SK-N-SH treated with all-trans-retinoic acid at 6 μM for 48 hours (cell line): ENCODE data around the gene MS4A18.

Experiments
- ATAC-seq: fragments of 200-7000 bp; cut with Tn5 transposase; 3 replicates; pipeline ENCODE4 v1.9.1; 2020; ENCODE audit warnings: mild to moderate bottlenecking, moderate library complexity
- ARNTL ChIP-seq: fragments of 450-650 bp; formaldehyde crosslinking; IDR thresholded peaks from 2 replicates; pipeline ENCODE4 v1.5.0; 2020; ENCODE audit warnings: low read depth, mild to moderate bottlenecking, moderate library complexity, borderline replicate concordance
- BACH2 ChIP-seq: fragments of 250-450 bp; sonication (Bioruptor Pico); IDR thresholded peaks from 2 replicates; pipeline ENCODE4 v1.9.0; 2021; ENCODE audit warnings: mild to moderate bottlenecking, borderline replicate concordance
- CREB5 ChIP-seq: fragments of 250-450 bp; sonication (Bioruptor Pico); IDR thresholded peaks from 2 replicates; pipeline ENCODE4 v1.5.1; 2020; ENCODE audit warnings: low read depth, mild to moderate bottlenecking, moderate library complexity
- CSDC2 ChIP-seq: fragments of 250-450 bp; sonication (Bioruptor Pico); IDR thresholded peaks from 2 replicates; pipeline ENCODE4 v1.5.0; 2020; ENCODE audit warnings: mild to moderate bottlenecking, moderate library complexity
- GLIS3 ChIP-seq: fragments of 250-450 bp; sonication (Bioruptor Pico); IDR thresholded peaks from 2 replicates; pipeline ENCODE4 v1.5.0; 2020; ENCODE audit warnings: mild to moderate bottlenecking, moderate library complexity
- ISL1 ChIP-seq: fragments of 250-450 bp; sonication (Bioruptor Pico); IDR thresholded peaks from 2 replicates; pipeline ENCODE4 v2.1.2; 2022; ENCODE audit warnings: mild to moderate bottlenecking, moderate library complexity
- POU6F1 ChIP-seq: fragments of 250-450 bp; sonication (Bioruptor Pico); IDR thresholded peaks from 2 replicates; pipeline ENCODE4 v1.8.0; 2021; ENCODE audit warnings: low read depth, mild to moderate bottlenecking, moderate library complexity, borderline replicate concordance
- PPARA ChIP-seq: fragments of 250-450 bp; sonication (Bioruptor Pico); IDR thresholded peaks from 2 replicates; pipeline ENCODE4 v1.5.0; 2020; ENCODE audit warnings: mild to moderate bottlenecking, borderline replicate concordance
- RARB ChIP-seq: fragments of 250-450 bp; sonication (Bioruptor Pico); IDR thresholded peaks from 2 replicates; pipeline ENCODE4 v1.8.0; 2021; ENCODE audit warnings: mild to moderate bottlenecking, moderate library complexity
- SNAI2 ChIP-seq: fragments of 250-450 bp; sonication (Bioruptor Pico); IDR thresholded peaks from 2 replicates; pipeline ENCODE4 v1.5.0; 2020; ENCODE audit warnings: mild to moderate bottlenecking, moderate library complexity
- TCF4 ChIP-seq: fragments of 250-450 bp; sonication (Bioruptor Pico); IDR thresholded peaks from 2 replicates; pipeline ENCODE4 v1.8.0; 2021; ENCODE audit warnings: mild to moderate bottlenecking, moderate library complexity, borderline replicate concordance
- TOX ChIP-seq: fragments of 250-450 bp; sonication (Bioruptor Pico); IDR thresholded peaks from 2 replicates; pipeline ENCODE4 v1.8.0; 2021; ENCODE audit warnings: mild to moderate bottlenecking, moderate library complexity, borderline replicate concordance
- ZC3H10 ChIP-seq: fragments of 250-450 bp; sonication (Bioruptor Pico); IDR thresholded peaks from 2 replicates; pipeline ENCODE4 v1.5.1; 2021; ENCODE audit warnings: mild to moderate bottlenecking, moderate library complexity
- ZFP3 ChIP-seq: fragments of 250-450 bp; sonication (Bioruptor Pico); IDR thresholded peaks from 2 replicates; pipeline ENCODE4 v1.5.0; 2020; ENCODE audit warnings: mild to moderate bottlenecking, moderate library complexity
- ZFP30 ChIP-seq: fragments of 450-650 bp; formaldehyde crosslinking; IDR thresholded peaks from 2 replicates; pipeline ENCODE4 v1.5.0; 2022; ENCODE audit warnings: mild to moderate bottlenecking, moderate library complexity
- ZNF565 ChIP-seq: fragments of 450-650 bp; formaldehyde crosslinking; conservative IDR thresholded peaks from 2 replicates; pipeline ENCODE4 v1.5.0; 2020; ENCODE audit warnings: low read depth, mild to moderate bottlenecking, moderate library complexity
- ZNF70 ChIP-seq: fragments of 450-650 bp; formaldehyde crosslinking; IDR thresholded peaks from 2 replicates; pipeline ENCODE4 v1.5.0; 2020; ENCODE audit warnings: mild to moderate bottlenecking, moderate library complexity
- ZNF8 ChIP-seq: fragments of 450-650 bp; formaldehyde crosslinking; IDR thresholded peaks from 2 replicates; pipeline ENCODE4 v1.5.0; 2020; ENCODE audit warnings: mild to moderate bottlenecking, moderate library complexity
- TF ChIP-seq, protein P1 (sequence below): fragments of 250-450 bp; sonication (Bioruptor Pico); IDR thresholded peaks from 2 replicates; pipeline ENCODE4 v1.5.0; 2020; ENCODE audit warnings: mild to moderate bottlenecking, moderate library complexity
- TF ChIP-seq, protein P2 (sequence below): fragments of 250-450 bp; sonication (Bioruptor Pico); IDR thresholded peaks from 2 replicates; pipeline ENCODE4 v1.8.0; 2020; ENCODE audit warnings: mild to moderate bottlenecking, moderate library complexity, borderline replicate concordance

The MS4A18 gene

GRCh38 chr11:60691661-60692060 lies 32.9 kb upstream of the MS4A18 start:
- no peak for ATAC-seq
- TF ChIP-seq TCF4 (no peak), ARNTL (CRISPR knock-in tag) (no peak), CSDC2 (CRISPR knock-in tag) (no peak), ZNF565 (no peak), ZC3H10 (CRISPR knock-in tag) (no peak), TOX (CRISPR knock-in tag) (no peak), ISL1 (no peak)

DNA sequence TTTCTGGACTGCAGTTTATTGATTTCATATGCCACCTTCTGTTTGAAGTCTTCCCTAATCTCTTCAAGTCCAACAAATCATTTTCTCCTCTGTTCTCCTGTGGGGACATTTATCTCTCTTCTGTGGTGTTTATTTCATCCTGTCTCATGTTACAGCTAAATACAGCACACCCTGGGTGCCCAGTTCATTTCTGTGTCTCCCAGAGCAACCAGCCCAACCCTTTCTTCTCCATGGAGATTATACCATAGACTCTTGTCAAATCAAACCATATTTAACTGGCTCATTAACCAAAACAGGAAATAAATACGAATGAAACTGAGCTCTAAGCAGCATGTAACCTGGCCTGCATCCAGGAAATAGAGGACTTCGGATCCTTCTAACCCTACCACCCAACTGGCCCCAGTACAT lies 25.2 kb upstream of the MS4A18 start, which contains the start of gene MS4A8:
TSS of gene MS4A8 (plus strand) at position 329 of the 408 bp plus-strand sequence. CDS start 1,249 bp downstream, outside the sequence.
- ATAC-seq: no peak
- TF ChIP-seq TCF4 (no peak), ARNTL (CRISPR knock-in tag) (no peak), RARB (CRISPR knock-in tag) (no peak), GLIS3 (no peak), ZFP30 (CRISPR knock-in tag) (no peak), CSDC2 (CRISPR knock-in tag) (no peak)

DNA sequence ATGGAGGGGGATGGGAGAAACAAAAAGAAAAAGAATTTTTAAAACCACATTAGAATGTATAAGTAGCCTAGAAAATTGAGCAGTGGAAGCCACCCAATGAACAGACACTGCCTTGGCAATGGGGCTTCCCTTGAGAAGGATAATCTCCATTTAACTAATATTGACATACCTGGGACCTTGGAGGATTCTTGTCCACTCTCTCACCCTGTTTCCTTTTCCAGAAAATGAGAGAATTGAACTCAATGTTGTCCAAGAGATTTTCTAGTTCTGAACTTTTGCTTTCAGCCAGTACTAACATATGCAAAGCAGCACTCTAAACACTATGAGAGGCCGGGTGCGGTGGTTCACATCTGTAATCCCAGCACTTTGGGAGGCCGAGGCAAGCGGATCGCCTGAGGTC lies 24.6 kb upstream of the MS4A18 start:
- ATAC-seq: no peak
- TF ChIP-seq TCF4: no peak
- no peak for TF ChIP-seq ZC3H10 (CRISPR knock-in tag)
- TF ChIP-seq TOX (CRISPR knock-in tag): no peak
- TF ChIP-seq, protein P1, sequence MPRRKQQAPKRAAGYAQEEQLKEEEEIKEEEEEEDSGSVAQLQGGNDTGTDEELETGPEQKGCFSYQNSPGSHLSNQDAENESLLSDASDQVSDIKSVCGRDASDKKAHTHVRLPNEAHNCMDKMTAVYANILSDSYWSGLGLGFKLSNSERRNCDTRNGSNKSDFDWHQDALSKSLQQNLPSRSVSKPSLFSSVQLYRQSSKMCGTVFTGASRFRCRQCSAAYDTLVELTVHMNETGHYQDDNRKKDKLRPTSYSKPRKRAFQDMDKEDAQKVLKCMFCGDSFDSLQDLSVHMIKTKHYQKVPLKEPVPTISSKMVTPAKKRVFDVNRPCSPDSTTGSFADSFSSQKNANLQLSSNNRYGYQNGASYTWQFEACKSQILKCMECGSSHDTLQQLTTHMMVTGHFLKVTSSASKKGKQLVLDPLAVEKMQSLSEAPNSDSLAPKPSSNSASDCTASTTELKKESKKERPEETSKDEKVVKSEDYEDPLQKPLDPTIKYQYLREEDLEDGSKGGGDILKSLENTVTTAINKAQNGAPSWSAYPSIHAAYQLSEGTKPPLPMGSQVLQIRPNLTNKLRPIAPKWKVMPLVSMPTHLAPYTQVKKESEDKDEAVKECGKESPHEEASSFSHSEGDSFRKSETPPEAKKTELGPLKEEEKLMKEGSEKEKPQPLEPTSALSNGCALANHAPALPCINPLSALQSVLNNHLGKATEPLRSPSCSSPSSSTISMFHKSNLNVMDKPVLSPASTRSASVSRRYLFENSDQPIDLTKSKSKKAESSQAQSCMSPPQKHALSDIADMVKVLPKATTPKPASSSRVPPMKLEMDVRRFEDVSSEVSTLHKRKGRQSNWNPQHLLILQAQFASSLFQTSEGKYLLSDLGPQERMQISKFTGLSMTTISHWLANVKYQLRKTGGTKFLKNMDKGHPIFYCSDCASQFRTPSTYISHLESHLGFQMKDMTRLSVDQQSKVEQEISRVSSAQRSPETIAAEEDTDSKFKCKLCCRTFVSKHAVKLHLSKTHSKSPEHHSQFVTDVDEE (CRISPR knock-in tag): no peak
- no peak for TF ChIP-seq BACH2
- no peak for TF ChIP-seq GLIS3
- TF ChIP-seq ZFP3 (CRISPR knock-in tag): no peak
- TF ChIP-seq ARNTL (CRISPR knock-in tag): no peak

DNA sequence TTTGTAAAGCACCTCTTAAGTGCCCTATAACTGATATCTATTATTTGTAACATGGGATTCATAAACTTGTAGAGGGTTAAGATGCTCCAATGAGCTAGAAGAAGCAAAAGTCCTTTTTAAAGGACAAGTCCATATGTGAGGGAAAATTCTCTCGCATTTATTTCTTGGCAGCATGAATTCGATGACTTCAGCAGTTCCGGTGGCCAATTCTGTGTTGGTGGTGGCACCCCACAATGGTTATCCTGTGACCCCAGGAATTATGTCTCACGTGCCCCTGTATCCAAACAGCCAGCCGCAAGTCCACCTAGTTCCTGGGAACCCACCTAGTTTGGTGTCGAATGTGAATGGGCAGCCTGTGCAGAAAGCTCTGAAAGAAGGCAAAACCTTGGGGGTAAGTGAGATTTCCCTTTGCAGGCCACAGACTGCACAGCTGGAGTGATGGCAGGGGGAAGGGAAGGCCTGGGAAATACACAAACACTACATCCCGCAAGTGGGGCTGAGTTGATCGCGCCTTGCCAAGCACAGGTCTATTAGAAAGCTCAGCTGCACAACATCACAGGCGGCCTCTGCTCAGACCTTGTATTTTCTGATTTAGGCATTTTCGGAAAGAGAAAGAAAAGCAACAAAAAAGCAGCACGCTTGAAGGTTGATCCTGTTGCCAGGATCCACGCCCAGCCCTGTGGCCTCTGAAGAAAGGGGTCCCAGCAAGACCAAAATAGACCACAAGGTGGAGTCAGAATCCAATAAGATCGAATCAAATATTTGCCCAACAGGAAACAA lies 23.6 kb upstream of the MS4A18 start:
- peak; percentile 63; the same call in 2 of the 3 replicates for ATAC-seq
- no peak for TF ChIP-seq ISL1
- no peak for TF ChIP-seq TCF4
- TF ChIP-seq POU6F1: no peak
- TF ChIP-seq ZFP3 (CRISPR knock-in tag): no peak
- TF ChIP-seq, protein P1 (CRISPR knock-in tag): no peak
- no peak for TF ChIP-seq ZFP30 (CRISPR knock-in tag)
- TF ChIP-seq GLIS3: no peak
- TF ChIP-seq, all 23 proteins: peak for 0

GRCh38 chr11:60701469-60701818 lies 23.1 kb upstream of the MS4A18 start:
- no peak; the same call in 2 of the 3 replicates for ATAC-seq
- TF ChIP-seq ZC3H10 (CRISPR knock-in tag) (no peak), ZFP30 (CRISPR knock-in tag) (no peak), ISL1 (no peak), PPARA (CRISPR knock-in tag) (no peak), RARB (CRISPR knock-in tag) (no peak), CREB5 (CRISPR knock-in tag) (no peak), POU6F1 (no peak), GLIS3 (no peak), TCF4 (no peak), SNAI2 (no peak), ZNF8 (no peak), ZNF70 (CRISPR knock-in tag) (no peak)
- TF ChIP-seq, protein P2, sequence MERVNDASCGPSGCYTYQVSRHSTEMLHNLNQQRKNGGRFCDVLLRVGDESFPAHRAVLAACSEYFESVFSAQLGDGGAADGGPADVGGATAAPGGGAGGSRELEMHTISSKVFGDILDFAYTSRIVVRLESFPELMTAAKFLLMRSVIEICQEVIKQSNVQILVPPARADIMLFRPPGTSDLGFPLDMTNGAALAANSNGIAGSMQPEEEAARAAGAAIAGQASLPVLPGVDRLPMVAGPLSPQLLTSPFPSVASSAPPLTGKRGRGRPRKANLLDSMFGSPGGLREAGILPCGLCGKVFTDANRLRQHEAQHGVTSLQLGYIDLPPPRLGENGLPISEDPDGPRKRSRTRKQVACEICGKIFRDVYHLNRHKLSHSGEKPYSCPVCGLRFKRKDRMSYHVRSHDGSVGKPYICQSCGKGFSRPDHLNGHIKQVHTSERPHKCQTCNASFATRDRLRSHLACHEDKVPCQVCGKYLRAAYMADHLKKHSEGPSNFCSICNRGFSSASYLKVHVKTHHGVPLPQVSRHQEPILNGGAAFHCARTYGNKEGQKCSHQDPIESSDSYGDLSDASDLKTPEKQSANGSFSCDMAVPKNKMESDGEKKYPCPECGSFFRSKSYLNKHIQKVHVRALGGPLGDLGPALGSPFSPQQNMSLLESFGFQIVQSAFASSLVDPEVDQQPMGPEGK (CRISPR knock-in tag): no peak
